Neural crest cell (in vitro differentiated cells): ENCODE measurements around the gene RAB6B. TPM values are rescaled to one million over a fixed set of nuclear protein-coding genes. Genes with fewer than 3 reads are reported as not detected.

Source experiments
- DNase-seq: peaks from one replicate; pipeline ENCODE4 v3.0.0; 2021; ENCODE audit warnings: low read depth, mixed read lengths, low spot score
- H3K27ac Mint-ChIP-seq: one replicate; pipeline ENCODE4 v1.8.0; 2021; ENCODE audit warnings: mild to moderate bottlenecking, mixed read lengths; ENCODE audit not compliant: unreplicated experiment
- H3K27me3 Mint-ChIP-seq: 2 replicates; pipeline ENCODE4 v1.8.0; 2021; ENCODE audit warnings: low read depth, mild to moderate bottlenecking, mixed read lengths
- H3K36me3 Mint-ChIP-seq: 2 replicates; pipeline ENCODE4 v1.8.0; 2021; ENCODE audit warnings: low read depth, mild to moderate bottlenecking, mixed read lengths
- H3K4me1 Mint-ChIP-seq: 2 replicates; pipeline ENCODE4 v1.8.0; 2021; ENCODE audit warnings: mixed read lengths
- H3K4me3 Mint-ChIP-seq: one replicate; pipeline ENCODE4 v1.8.0; 2021; ENCODE audit warnings: mild to moderate bottlenecking, mixed read lengths
- H3K9me3 Mint-ChIP-seq: 2 replicates; pipeline ENCODE4 v1.8.0; 2021; ENCODE audit warnings: mixed read lengths
- CTCF ChIP-seq: fragments of 200-600 bp; sonication (generic); conservative IDR thresholded peaks from 2 replicates; pipeline ENCODE4 v1.5.0; 2021; ENCODE audit warnings: antibody characterized with exemption, mild to moderate bottlenecking
- total RNA-seq: library from RNA; stranded (reverse); gene quantifications from 2 replicates; pipeline ENCODE4 v1.2.1, GENCODE V29; 2021

The RAB6B gene
- total RNA-seq, 1 donor from 2014 or later, result 15.5 TPM

- Mint-ChIP-seq H3K27me3 (peaks cover 12% of the 10 kb centered on the region), H3K27ac (no peak overlapping the region), H3K9me3 (peaks cover 10% of the 10 kb centered on the region), H3K4me3 (no peak overlapping the region), H3K36me3 (no peaks in the 10 kb centered on the region), H3K4me1 (no peaks in the 10 kb centered on the region)
- DNase-seq, result no peak
- no peak for TF ChIP-seq CTCF
Observed at GRCh38 chr3:133921592-133921991, 25.9 kb upstream of the RAB6B start.

- Mint-ChIP-seq H3K27me3 (peaks cover 3% of the 10 kb centered on the region), H3K4me3 (no peak overlapping the region), H3K27ac (no peak overlapping the region), H3K4me1 (no peaks in the 10 kb centered on the region), H3K36me3 (no peaks in the 10 kb centered on the region), H3K9me3 (peaks cover 10% of the 10 kb centered on the region)
- TF ChIP-seq CTCF, result no peak
- DNase-seq, result no peak
Observed at GRCh38 chr3:133917144-133917543, 21.5 kb upstream of the RAB6B start.

GRCh38 chr3:133915685-133916658 lies 20.3 kb upstream of the RAB6B start:
- no peaks in the 10 kb centered on the region for H3K36me3 Mint-ChIP-seq

GRCh38 chr3:133914839-133915600 lies 19.3 kb upstream of the RAB6B start:
- no peak overlapping the region for H3K27ac Mint-ChIP-seq
- H3K4me1 Mint-ChIP-seq, result no peaks in the 10 kb centered on the region
- no peak for TF ChIP-seq CTCF
- peaks cover 10% of the 10 kb centered on the region for H3K9me3 Mint-ChIP-seq
- no peaks in the 10 kb centered on the region for H3K36me3 Mint-ChIP-seq
- no peak overlapping the region for H3K4me3 Mint-ChIP-seq
- DNase-seq, result no peak
- H3K27me3 Mint-ChIP-seq, result peaks cover 6% of the 10 kb centered on the region

More at GRCh38 chr3:133915685-133916658, 20.3 kb upstream of the RAB6B start:
- no peak for DNase-seq
- Mint-ChIP-seq H3K4me1 (no peaks in the 10 kb centered on the region), H3K9me3 (peaks cover 10% of the 10 kb centered on the region), H3K27me3 (peaks cover 3% of the 10 kb centered on the region), H3K4me3 (no peak overlapping the region), H3K27ac (no peak overlapping the region)
- TF ChIP-seq CTCF, result no peak

- Mint-ChIP-seq H3K4me1 (no peaks in the 10 kb centered on the region), H3K27me3 (peaks cover 2% of the 10 kb centered on the region), H3K4me3 (no peak overlapping the region), H3K9me3 (no peaks in the 10 kb centered on the region), H3K36me3 (no peaks in the 10 kb centered on the region), H3K27ac (no peak overlapping the region)
- DNase-seq, result no peak
- TF ChIP-seq CTCF, result peak; percentile 52
Observed at GRCh38 chr3:133910422-133910821, 14.7 kb upstream of the RAB6B start.
